Endothelial cell of umbilical vein (primary cell): Measurements from ENCODE around the gene KCP.

Experiments
- EZH2 ChIP-seq: IDR thresholded peaks from 2 replicates; pipeline ENCODE4 v1.6.1; 2012; ENCODE audit warnings: borderline replicate concordance, low read depth, mild to moderate bottlenecking, moderate library complexity, low read length, inconsistent platforms; ENCODE audit not compliant: severe bottlenecking
- FOS ChIP-seq: IDR thresholded peaks from 2 replicates; pipeline ENCODE4 v1.6.1; 2011; ENCODE audit warnings: mild to moderate bottlenecking, low read length, moderate library complexity, borderline replicate concordance; ENCODE audit not compliant: insufficient read depth
- MAX ChIP-seq: IDR thresholded peaks from 2 replicates; pipeline ENCODE4 v1.6.1; 2011; ENCODE audit not compliant: insufficient read depth, insufficient read length
- MYC ChIP-seq: IDR thresholded peaks from one replicate; pipeline ENCODE4 v1.6.1; 2011; ENCODE audit warnings: mild to moderate bottlenecking, low read depth, low read length
- POLR2A ChIP-seq: IDR thresholded peaks from 2 replicates; pipeline ENCODE4 v1.6.1; 2012; ENCODE audit warnings: low read depth, mild to moderate bottlenecking, control low read depth, low read length
- POLR2AphosphoS5 ChIP-seq: IDR thresholded peaks from 2 replicates; pipeline ENCODE4 v1.6.1; 2012; ENCODE audit warnings: low read depth, mild to moderate bottlenecking, control low read depth, low read length, moderate library complexity; ENCODE audit not compliant: insufficient read depth
- TF ChIP-seq, protein P1 (sequence below), 2 donors: IDR thresholded peaks; 1 replicate in 1 of 2; 2 replicates in 1 of 2; pipeline ENCODE4 v1.5.1; 2011; ENCODE audit warnings: low read length in 2 of 2, mild to moderate bottlenecking in 2 of 2, moderate library complexity in 2 of 2, control low read depth in 1 of 2, inconsistent platforms in 1 of 2, low read depth in 1 of 2; ENCODE audit not compliant: insufficient read depth in 1 of 2; ENCODE audit errors: extremely low read depth in 1 of 2

- TF ChIP-seq, protein P1, sequence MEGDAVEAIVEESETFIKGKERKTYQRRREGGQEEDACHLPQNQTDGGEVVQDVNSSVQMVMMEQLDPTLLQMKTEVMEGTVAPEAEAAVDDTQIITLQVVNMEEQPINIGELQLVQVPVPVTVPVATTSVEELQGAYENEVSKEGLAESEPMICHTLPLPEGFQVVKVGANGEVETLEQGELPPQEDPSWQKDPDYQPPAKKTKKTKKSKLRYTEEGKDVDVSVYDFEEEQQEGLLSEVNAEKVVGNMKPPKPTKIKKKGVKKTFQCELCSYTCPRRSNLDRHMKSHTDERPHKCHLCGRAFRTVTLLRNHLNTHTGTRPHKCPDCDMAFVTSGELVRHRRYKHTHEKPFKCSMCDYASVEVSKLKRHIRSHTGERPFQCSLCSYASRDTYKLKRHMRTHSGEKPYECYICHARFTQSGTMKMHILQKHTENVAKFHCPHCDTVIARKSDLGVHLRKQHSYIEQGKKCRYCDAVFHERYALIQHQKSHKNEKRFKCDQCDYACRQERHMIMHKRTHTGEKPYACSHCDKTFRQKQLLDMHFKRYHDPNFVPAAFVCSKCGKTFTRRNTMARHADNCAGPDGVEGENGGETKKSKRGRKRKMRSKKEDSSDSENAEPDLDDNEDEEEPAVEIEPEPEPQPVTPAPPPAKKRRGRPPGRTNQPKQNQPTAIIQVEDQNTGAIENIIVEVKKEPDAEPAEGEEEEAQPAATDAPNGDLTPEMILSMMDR (IDR thresholded peaks at IDR 0.05; ENCODE audit: extremely low read depth in 1 of 2, insufficient read depth in 1 of 2, low read depth in 1 of 2, low read length in 2 of 2), result no peak
- TF ChIP-seq POLR2A (no peak), POLR2AphosphoS5 (no peak), EZH2 (no peak), MYC (no peak), FOS (no peak), MAX (no peak)
Measured at GRCh38 chr7:128854396-128854795, 56.1 kb downstream of the KCP start.
